Eye (tissue), 1 donor: ENCODE data around the gene ZNF668.
A peak's percentile ranks its signal among the peaks of the same experiment; 100 is the strongest.

ENCODE experiments used
- DNase-seq: peaks from one replicate; pipeline ENCODE4 v3.0.0-alpha.2; 2015

ZNF668 gene

GRCh38 chr16:31073970-31074813 lies at the start of gene ZNF668, which contains the start of gene ZNF646:
Gene ZNF668, minus strand, starts transcription at chr16:31074240. Its CDS starts 9,781 bp downstream, at chr16:31064459.
Gene ZNF646, plus strand, starts transcription at chr16:31074422. Its CDS starts 1,903 bp downstream, at chr16:31076325.
- DNase-seq = peak; percentile 99

GRCh38 chr16:31120129-31120528 lies 46.1 kb upstream of the ZNF668 start:
- no peak for DNase-seq

- DNase-seq = no peak
Measured at GRCh38 chr16:31118223-31119155, 44.4 kb upstream of the ZNF668 start.

- peak; percentile 99 for DNase-seq
Measured at GRCh38 chr16:31117384-31118222, 43.6 kb upstream of the ZNF668 start, which contains the start of gene KAT8. Gene KAT8, plus strand, starts transcription at chr16:31117664. Its CDS starts 18 bp downstream, at chr16:31117682.

- no peak for DNase-seq
Measured at GRCh38 chr16:31114468-31114867, 40.4 kb upstream of the ZNF668 start.

GRCh38 chr16:31113121-31114120 lies 39.4 kb upstream of the ZNF668 start:
- no peak for DNase-seq

GRCh38 chr16:31112711-31113110 lies 38.7 kb upstream of the ZNF668 start:
- DNase-seq = no peak

- no peak for DNase-seq
Measured at GRCh38 chr16:31111881-31112466, 37.9 kb upstream of the ZNF668 start.

GRCh38 chr16:31110106-31111034 lies 36.3 kb upstream of the ZNF668 start:
- no peak for DNase-seq

GRCh38 chr16:31109622-31110021 lies 35.6 kb upstream of the ZNF668 start:
- DNase-seq = no peak

- no peak for DNase-seq
Measured at GRCh38 chr16:31108794-31109558, 34.9 kb upstream of the ZNF668 start.

- peak; percentile 86 for DNase-seq
Measured at GRCh38 chr16:31108035-31108793, 34.2 kb upstream of the ZNF668 start, which contains the start of gene BCKDK. Gene BCKDK, plus strand, starts transcription at chr16:31108386. Its CDS starts 838 bp downstream, at chr16:31109224.

GRCh38 chr16:31107465-31107867 lies 33.4 kb upstream of the ZNF668 start:
- no peak for DNase-seq

GRCh38 chr16:31106509-31107464 lies 32.7 kb upstream of the ZNF668 start:
- no peak for DNase-seq

- DNase-seq = peak; percentile 88
Measured at GRCh38 chr16:31105677-31106213, 31.7 kb upstream of the ZNF668 start.
